ENCODE results near the gene TIMM10B.

GRCh38 chr11:6442441-6442840 is 38.9 kb upstream of the TIMM10B start:
- no peak for TF ChIP-seq CTCF (IDR thresholded peaks at IDR 0.05; ENCODE audit: low read length)
- TF ChIP-seq EZH2 (optimal IDR thresholded peaks at IDR 0.05; ENCODE audit: low read depth, low read length): no peak

All from MM.1S (cell line).